Stimulated activated CD8-positive, alpha-beta memory T cell treated with anti-CD3 and anti-CD28 coated beads, Interleukin-7, amount 100 ng/mL, for 24 hours (primary cell): ENCODE results near the gene ACCS.

Source experiments
- DNase-seq: peaks from one replicate; pipeline ENCODE4 v3.0.0-alpha.2; 2020; ENCODE audit warnings: low read depth

ACCS gene, protein sequence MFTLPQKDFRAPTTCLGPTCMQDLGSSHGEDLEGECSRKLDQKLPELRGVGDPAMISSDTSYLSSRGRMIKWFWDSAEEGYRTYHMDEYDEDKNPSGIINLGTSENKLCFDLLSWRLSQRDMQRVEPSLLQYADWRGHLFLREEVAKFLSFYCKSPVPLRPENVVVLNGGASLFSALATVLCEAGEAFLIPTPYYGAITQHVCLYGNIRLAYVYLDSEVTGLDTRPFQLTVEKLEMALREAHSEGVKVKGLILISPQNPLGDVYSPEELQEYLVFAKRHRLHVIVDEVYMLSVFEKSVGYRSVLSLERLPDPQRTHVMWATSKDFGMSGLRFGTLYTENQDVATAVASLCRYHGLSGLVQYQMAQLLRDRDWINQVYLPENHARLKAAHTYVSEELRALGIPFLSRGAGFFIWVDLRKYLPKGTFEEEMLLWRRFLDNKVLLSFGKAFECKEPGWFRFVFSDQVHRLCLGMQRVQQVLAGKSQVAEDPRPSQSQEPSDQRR

DNA sequence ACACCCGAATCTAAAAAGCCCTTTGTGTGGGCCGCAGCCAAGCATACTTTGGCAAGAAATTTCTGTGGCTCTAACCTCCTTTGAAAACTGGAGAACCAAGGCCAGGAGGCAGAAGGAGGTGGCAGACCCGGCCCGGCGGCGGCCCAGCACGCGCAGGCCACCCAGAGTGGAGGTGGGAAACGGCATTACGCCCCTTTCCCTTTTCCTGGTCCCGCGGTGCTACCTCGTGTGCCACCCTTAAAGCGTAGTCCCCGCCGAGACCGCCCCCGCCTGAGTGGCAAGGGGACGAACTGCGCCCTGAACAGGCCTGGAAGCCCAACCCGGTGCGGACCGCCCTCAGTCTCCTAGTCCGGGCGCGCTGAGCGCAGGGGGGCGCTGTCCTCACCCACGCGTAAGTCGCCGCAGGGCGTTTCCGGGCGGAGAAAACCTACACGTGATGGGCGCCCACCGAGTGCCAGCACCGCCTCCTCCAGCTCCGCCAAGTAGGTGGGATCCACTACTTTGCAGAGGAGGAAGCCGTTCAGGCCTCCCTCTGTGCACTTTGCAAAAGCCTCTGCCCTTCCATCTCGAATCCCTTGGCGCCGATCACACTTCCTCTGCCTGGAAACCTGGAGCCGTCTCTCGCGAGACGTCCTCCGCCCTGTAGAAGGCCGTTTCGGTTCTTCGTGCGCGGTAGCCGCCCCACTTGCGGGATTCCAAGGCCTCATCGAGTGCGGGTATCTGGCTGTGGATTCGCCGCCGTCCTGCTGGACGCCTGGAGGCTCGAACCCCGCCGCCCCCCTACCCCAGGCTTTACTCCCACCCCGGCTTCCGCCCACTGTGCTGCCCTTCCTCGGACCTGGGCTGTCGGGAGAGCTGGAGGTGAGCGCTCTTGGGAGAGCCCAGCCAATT, at the start of gene ACCS:
ACCS (plus strand) TSS at position 430 of the 891 bp plus-strand sequence. CDS start 1,358 bp downstream, outside the sequence.
- peak; percentile 70 for DNase-seq

- DNase-seq = no peak
Measured at GRCh38 chr11:44016546-44017442, 49.3 kb upstream of the ACCS start.

DNA sequence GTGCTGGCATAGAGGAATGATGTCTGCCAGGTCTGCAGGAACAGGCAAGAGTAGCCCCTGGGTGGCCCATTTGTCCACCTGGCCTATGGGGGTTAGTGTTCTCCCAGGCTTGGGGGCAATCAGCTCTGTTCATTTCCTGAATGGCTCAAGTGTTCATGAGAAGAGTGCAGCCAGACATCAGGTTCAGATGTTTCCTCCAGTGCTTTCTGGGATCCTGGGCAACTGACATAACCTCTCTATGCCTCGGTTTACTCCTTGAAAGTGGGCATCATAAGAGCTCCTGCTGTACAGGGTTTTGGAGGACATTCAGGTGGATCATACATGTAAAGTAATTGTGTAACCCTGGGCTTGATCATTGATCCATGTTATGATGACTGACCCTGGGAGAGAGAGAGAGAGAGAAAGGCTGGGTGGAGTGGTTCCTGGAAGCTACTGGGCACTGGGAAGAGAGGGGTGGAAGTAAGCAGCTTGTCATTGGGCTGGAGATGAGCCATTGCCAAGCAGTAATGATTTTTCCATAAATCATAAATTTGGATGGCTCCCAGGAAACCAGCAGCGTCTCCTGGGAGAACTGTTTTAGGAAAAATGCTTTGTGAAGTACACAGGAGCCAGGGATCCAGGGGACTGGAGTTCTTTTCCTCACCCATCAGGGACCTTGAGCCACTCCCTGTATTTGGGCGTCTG, 48.5 kb upstream of the ACCS start:
- no peak for DNase-seq

GRCh38 chr11:44018127-44018521, 47.9 kb upstream of the ACCS start:
- no peak for DNase-seq

- DNase-seq = no peak
Measured at GRCh38 chr11:44018829-44019228, 47.2 kb upstream of the ACCS start.

DNA sequence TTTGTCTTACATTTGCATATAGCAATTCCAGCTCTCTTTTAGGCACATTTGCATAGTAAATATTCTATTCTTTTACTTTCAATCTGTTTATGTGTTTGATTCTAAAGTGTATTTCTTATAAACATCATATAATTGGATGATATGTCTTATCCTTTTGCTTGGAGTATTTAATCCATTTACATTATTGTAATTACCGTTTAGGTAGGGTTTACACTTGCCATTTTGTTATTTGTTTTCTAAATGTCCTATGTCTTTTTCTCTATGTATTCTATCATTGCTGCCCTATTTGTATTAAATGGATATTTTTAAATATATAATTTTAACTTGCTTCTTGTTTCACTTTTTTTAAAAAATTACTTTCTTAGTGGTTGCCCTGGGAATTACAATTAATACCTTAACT, 41.1 kb upstream of the ACCS start:
- DNase-seq = no peak

DNA sequence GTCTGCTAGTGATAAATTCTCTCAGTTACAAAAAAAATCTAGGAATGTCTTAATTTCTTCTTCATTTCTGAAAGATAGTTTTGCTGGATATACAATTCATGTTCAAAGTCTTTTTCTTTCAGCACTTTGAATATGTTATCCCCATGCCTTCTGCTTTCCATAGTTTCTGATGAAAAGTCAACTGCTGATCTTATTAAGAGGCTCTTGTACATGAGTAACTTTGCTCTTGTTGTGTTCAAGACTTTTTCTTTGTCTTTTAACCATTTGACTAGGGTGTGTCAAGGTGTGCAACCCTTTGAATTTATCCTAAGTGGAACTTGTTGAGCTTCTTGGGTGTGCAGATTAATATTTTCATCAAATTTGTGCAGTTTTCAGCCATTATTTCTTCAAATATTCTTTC, 40.3 kb upstream of the ACCS start:
- DNase-seq = no peak

DNA sequence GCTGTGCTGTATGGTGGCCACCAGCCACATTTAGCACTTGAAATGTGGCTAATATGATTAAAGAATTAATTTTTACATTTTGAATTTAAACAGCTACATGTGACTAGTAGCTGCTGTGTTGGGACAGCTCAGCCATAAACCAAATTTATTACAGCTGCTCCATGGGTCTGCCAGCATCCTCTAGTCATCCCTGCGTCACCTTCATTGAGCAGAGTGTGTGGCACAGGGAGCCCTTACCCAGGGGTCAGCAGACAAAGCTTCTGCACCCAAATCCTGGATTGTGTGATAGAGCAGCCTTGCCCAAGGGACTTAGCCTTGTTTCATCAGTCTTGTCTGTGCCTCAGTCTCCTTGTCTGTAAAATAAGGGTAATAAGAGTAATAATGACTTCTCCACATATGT, 37.7 kb upstream of the ACCS start:
- no peak for DNase-seq

DNA sequence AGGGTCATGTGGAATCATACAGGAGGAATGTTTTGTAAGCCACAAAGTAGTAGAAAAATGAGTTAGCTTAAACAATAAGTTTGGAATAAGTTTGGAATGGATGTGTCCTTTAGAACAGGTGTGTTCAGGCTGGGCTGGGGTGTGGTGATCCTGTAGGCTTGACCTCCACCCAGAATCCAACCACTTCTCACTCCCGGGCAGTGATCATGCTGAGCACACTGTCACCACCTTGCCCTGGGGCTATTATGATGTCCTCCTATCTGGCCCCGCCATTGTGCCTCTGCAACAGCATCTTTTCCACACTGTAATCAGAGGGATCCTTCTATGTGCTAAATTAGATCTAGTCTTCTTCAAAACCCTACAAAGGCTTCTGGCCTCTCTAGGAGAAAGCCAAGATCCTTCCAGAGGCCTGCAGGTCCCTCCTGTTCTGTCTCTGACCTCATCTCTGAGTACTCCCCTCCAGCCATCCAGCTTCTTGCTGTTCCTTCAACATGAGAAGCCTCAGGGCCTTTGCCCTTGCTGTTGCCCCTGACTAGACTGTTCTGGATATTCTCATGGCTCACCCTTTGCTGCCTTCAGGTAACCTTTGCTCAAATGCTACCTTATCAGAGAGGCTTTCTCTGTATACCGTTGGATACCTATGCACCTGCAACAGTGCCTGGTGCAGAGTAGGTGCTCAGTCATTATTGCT, 37.1 kb upstream of the ACCS start:
- DNase-seq = no peak

DNA sequence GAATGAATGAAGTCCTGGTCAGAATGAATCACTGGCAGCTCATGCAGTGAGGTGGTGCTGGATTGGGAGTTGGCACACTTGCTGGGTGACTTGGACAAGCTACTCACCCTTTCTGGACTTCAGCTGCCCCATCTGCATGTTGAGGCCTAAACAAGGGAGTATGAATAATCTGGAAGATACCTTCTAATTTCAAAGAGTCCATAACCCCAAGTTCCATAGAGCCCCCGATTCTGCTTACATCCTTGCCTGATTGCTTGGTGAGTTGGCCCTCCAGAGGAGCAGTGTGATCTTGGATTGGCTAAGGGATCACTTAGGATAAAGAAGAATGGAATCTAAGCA, 36.6 kb upstream of the ACCS start:
- no peak for DNase-seq

DNA sequence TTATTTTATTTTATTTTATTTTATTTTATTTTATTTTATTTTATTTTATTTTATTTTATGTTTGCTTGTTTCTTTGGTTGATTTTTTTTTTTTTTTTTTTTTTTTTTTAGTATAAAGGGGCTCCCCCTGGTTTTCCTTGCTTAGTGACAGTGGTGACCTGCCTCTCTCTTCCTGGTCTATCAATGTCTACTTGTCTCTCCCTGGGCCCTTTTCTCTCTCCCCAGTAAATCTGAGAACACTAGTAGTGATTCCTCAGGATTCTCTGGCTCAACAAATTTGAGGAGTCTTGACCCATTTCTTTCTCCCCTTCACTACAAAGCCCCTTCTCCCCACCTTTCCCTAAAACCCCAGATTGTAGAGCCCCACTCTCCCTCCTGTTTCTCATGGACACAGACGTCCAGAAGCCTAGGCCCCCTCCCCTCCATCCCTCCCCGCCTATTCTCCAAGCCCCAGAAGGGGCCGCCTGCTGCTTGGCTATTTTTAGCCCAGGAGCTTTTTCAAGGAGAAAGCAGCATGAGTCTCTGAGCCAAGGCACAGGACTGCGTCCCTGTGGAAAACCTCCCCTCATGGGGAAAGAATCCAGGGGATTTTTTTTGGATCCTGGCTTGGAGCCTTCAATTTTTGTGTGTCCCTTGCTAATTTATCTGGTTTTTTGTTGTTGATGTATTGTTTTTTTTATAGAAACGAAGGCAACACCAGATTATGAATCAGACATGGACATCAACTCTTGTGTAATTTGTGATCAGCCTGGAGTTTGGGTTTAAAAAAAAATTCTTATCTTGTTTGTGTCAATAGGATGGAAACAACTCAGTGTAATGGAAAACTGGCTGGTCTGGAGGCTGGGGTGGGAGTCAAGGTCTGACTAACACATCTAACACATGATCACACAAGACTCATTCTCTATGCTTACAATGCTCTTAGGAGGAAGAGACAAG, 35.8 kb upstream of the ACCS start:
- no peak for DNase-seq

DNA sequence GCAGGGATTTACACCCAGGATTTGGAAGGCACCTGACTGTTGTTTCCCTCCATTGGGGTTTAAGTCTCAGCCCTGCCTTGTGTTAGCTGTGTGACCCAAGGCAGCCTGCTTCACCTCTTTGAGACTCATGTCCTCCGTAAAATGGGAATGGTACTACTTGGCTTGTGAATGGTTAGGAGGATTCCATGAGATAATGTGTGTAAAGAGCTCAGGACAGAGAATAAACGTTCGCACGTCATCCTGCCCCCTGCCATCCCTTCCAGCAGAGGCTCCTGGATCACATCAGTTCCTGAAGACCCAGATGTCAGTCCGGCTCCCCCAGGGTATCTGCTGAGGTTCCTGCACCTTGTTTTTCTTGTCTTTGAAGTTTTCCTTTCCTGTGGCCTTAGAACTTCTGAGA, 35.1 kb upstream of the ACCS start:
- no peak for DNase-seq

DNA sequence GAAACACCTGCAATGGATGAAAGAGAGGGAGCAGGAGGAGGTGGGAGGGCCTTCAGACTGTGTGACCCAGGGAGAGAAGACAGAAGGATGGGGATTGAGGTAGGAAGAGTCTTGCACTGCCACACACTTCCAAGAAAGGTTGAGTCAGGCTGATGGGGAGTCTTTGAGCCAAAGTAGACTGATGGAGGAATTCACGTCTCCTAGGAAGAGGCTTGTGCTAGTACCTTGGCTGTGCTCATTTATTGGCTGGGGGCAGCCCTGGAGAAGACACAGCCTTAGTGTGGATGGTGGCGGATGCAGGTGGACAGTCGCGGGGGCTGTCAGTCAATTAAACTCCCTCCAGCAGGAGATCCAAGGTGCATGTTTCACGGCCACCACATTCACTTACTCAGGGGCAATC, 34.5 kb upstream of the ACCS start:
- DNase-seq = no peak

DNA sequence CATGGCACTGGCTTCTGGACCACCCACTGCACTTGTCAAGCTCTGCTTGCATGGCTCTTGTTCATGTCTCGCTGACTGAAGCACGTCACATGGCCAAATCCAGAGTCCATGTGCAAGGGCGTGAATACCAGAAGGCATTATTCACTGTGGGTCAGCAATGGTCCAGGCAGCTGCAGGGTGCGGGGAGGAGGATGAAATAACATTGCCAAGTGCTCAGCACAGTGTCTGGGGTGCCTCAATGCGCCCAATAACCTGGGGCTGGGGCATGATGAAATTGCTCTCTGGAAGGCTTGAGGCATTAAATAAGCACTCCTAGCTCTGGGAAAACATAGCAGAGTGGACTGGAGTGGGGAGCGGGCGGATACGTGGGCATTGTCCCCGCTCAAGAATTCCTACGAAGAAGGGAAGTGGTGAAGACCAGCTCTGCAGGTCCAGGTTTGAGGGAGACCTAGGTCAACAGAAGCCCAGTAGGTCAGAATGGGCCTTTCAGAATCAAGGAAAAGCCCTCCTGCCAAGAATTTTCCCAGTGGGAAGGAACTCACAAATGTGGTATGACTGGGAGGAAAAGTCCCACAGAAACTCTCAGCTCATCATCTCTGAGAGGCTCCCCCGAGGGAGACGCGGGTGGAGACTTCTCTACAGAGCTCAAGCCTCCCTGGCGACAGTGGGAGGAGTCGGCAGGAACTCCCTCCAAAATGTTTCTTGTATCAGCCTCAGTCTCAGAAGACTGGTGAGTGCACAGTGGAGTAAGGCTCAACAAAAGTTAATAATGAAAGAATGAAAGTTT, 33.6 kb upstream of the ACCS start:
- no peak for DNase-seq

- no peak for DNase-seq
Measured at GRCh38 chr11:44033411-44033850, 32.6 kb upstream of the ACCS start.

DNA sequence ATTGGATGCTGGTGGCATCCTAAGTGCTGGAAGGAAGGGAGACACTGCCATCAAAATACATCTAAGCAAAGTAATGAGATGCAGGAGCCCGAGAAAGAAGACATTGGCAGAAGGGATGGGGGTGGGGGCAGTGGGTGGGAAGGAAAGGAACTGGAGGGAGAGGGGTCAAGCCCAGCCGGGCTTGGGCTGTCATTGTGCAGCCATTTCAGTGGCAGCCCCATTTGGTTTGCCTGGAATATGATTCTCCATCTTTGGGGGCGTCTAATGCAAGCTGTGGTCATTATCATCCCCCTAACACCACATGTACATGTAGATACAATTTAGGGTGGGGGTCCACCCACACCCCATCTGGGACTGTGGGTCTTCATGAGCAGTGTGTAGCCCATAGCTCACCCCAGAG, 32.2 kb upstream of the ACCS start:
- no peak for DNase-seq

DNA sequence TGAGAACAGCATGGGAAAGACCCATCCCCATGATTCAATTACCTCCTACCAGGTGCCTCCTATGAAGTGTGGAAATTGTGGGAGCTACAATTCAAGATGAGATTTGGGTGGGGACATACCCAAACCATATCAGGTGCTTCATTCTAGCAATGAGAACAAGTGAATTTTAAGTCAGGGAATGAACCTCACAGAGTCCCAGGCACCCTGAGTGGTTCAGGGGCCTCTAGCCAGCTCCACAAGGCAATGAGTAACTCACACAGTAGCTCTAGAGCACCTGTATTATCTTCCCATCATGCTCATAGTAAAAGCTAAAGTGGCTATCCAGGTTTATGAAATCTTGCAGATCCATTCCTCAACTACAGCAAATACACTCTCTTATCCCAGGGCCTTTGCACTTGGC, 31.4 kb upstream of the ACCS start:
- DNase-seq = no peak

GRCh38 chr11:44036811-44037657, 29.0 kb upstream of the ACCS start:
- DNase-seq = no peak
